HG02588 (cell line): ENCODE data around the gene TMEM170B.

Experiments
- ATAC-seq: cut with Tn5 transposase; IDR thresholded peaks from one replicate; pipeline ENCODE4 v1.9.1; 2021; ENCODE audit warnings: mild to moderate bottlenecking, moderate library complexity; ENCODE audit not compliant: unreplicated experiment

The TMEM170B gene

GRCh38 chr6:11584244-11584643 is 46.7 kb downstream of the TMEM170B start:
- ATAC-seq: no peak

GRCh38 chr6:11585426-11586016 is 48.0 kb downstream of the TMEM170B start:
- no peak for ATAC-seq

GRCh38 chr6:11586117-11586516 is 48.6 kb downstream of the TMEM170B start:
- no peak for ATAC-seq

- no peak for ATAC-seq
These were observed 49.0 kb downstream of the TMEM170B start for GRCh38 chr6:11586536-11586935.

GRCh38 chr6:11589261-11589660 is 51.7 kb downstream of the TMEM170B start:
- no peak for ATAC-seq

- no peak for ATAC-seq
These were observed 54.9 kb downstream of the TMEM170B start for GRCh38 chr6:11592294-11592906.

GRCh38 chr6:11593096-11593495 is 55.5 kb downstream of the TMEM170B start:
- ATAC-seq: no peak

GRCh38 chr6:11595903-11596302 is 58.4 kb downstream of the TMEM170B start:
- no peak for ATAC-seq

- no peak for ATAC-seq
These were observed 59.2 kb downstream of the TMEM170B start for GRCh38 chr6:11596640-11597237.

GRCh38 chr6:11598687-11599086 is 61.1 kb downstream of the TMEM170B start:
- ATAC-seq: no peak

- no peak for ATAC-seq
These were observed 62.7 kb downstream of the TMEM170B start for GRCh38 chr6:11600251-11600650.

- ATAC-seq: no peak
These were observed 64.4 kb downstream of the TMEM170B start for GRCh38 chr6:11601776-11602605.

- no peak for ATAC-seq
These were observed 66.7 kb downstream of the TMEM170B start for GRCh38 chr6:11604215-11604614.

- ATAC-seq: no peak
These were observed 67.4 kb downstream of the TMEM170B start for GRCh38 chr6:11604836-11605506.

- ATAC-seq: no peak
These were observed 68.0 kb downstream of the TMEM170B start for GRCh38 chr6:11605507-11605905.

GRCh38 chr6:11606332-11606731 is 68.8 kb downstream of the TMEM170B start:
- no peak for ATAC-seq

- no peak for ATAC-seq
These were observed 69.8 kb downstream of the TMEM170B start for GRCh38 chr6:11607383-11607782.

GRCh38 chr6:11608600-11609323 is 71.2 kb downstream of the TMEM170B start:
- ATAC-seq: no peak

- ATAC-seq: no peak
These were observed 71.9 kb downstream of the TMEM170B start for GRCh38 chr6:11609324-11610071.

- no peak for ATAC-seq
These were observed 75.8 kb downstream of the TMEM170B start for GRCh38 chr6:11613336-11613735.
